GM19099 (cell line): ENCODE results near the gene SBNO2.

Experiments
- POLR2A ChIP-seq: IDR thresholded peaks from 3 replicates; pipeline ENCODE4 v1.6.1; 2011; ENCODE audit warnings: low read depth; ENCODE audit not compliant: insufficient read length; ENCODE audit errors: extremely low read depth

Gene SBNO2

GRCh38 chr19:1115646-1116420, 58.2 kb downstream of the SBNO2 start:
- no peak for TF ChIP-seq POLR2A

- TF ChIP-seq POLR2A, result no peak
Observed at GRCh38 chr19:1113986-1114483, 60.0 kb downstream of the SBNO2 start.

GRCh38 chr19:1113030-1113985, 60.8 kb downstream of the SBNO2 start:
- no peak for TF ChIP-seq POLR2A

GRCh38 chr19:1112268-1113029, 61.6 kb downstream of the SBNO2 start:
- no peak for TF ChIP-seq POLR2A

- no peak for TF ChIP-seq POLR2A
Observed at GRCh38 chr19:1111641-1112267, 62.3 kb downstream of the SBNO2 start.

GRCh38 chr19:1110809-1111640, 63.0 kb downstream of the SBNO2 start:
- no peak for TF ChIP-seq POLR2A

- TF ChIP-seq POLR2A, result no peak
Observed at GRCh38 chr19:1109697-1110671, 64.1 kb downstream of the SBNO2 start.

GRCh38 chr19:1109032-1109551, 65.0 kb downstream of the SBNO2 start:
- TF ChIP-seq POLR2A, result no peak

- TF ChIP-seq POLR2A, result no peak
Observed at GRCh38 chr19:1108291-1109031, 65.6 kb downstream of the SBNO2 start.

GRCh38 chr19:1107661-1108261, 66.3 kb downstream of the SBNO2 start:
- TF ChIP-seq POLR2A, result no peak
